Measurements from ENCODE around the gene DLG2.

GRCh38 chr11:83692675-83693074, 1934.5 kb downstream of the DLG2 start:
- TF ChIP-seq CTCF (IDR thresholded peaks at IDR 0.05), result no peak
- TF ChIP-seq POLR2A (IDR thresholded peaks at IDR 0.05), result no peak
